Smooth muscle cell (in vitro differentiated cells): Measurements from ENCODE around the gene TNFAIP2. TPM values are rescaled to one million over a fixed set of nuclear protein-coding genes. Genes with fewer than 3 reads are reported as not detected.

ENCODE experiments used
- DNase-seq: peaks from one replicate; lab custom pipeline; 2025; ENCODE audit not compliant: unreplicated experiment; lab: John Stamatoyannopoulos, UW
- H2AFZ ChIP-seq: fragments of 200-600 bp; sonication (generic); 2 replicates; pipeline ENCODE4 v1.6.0; 2016; ENCODE audit warnings: antibody characterized with exemption, low read depth, mild to moderate bottlenecking
- H3F3A ChIP-seq: fragments of 200-600 bp; sonication (generic); 2 replicates; pipeline ENCODE4 v1.6.0; 2017; ENCODE audit warnings: antibody characterized with exemption, low read depth
- H3K27ac ChIP-seq: fragments of 200-600 bp; sonication (generic); 2 replicates; pipeline ENCODE4 v1.5.1; 2016; ENCODE audit warnings: low read depth, mild to moderate bottlenecking
- H3K27me3 ChIP-seq: fragments of 200-600 bp; sonication (generic); 2 replicates; pipeline ENCODE4 v1.6.1; 2016; ENCODE audit warnings: low read depth, mild to moderate bottlenecking
- H3K36me3 ChIP-seq: fragments of 200-600 bp; sonication (generic); 2 replicates; pipeline ENCODE4 v1.5.1; 2016; ENCODE audit warnings: low read depth
- H3K4me1 ChIP-seq: fragments of 200-600 bp; sonication (generic); 2 replicates; pipeline ENCODE4 v1.5.1; 2016; ENCODE audit warnings: low read depth
- H3K4me2 ChIP-seq: fragments of 200-600 bp; sonication (generic); 2 replicates; pipeline ENCODE4 v1.6.0; 2016; ENCODE audit warnings: mild to moderate bottlenecking
- H3K4me3 ChIP-seq: fragments of 200-600 bp; sonication (generic); 2 replicates; pipeline ENCODE4 v1.5.1; 2016; ENCODE audit warnings: mild to moderate bottlenecking
- H3K79me2 ChIP-seq: fragments of 200-600 bp; sonication (generic); 2 replicates; pipeline ENCODE4 v1.6.0; 2016; ENCODE audit warnings: low read depth, mild to moderate bottlenecking
- H3K9ac ChIP-seq: fragments of 200-600 bp; sonication (generic); 2 replicates; pipeline ENCODE4 v1.6.0; 2016; ENCODE audit warnings: low read depth
- H3K9me3 ChIP-seq: fragments of 200-600 bp; sonication (generic); replicated peaks from 2 replicates; pipeline ENCODE4 v1.5.1; 2016; ENCODE audit warnings: low read depth
- H4K20me1 ChIP-seq: fragments of 200-600 bp; sonication (generic); 2 replicates; pipeline ENCODE4 v1.6.0; 2016; ENCODE audit warnings: low read depth
- CTCF ChIP-seq: fragments of 200-600 bp; sonication (generic); IDR thresholded peaks from 2 replicates; pipeline ENCODE4 v1.5.1; 2017; ENCODE audit warnings: borderline replicate concordance, mild to moderate bottlenecking, antibody characterized with exemption; ENCODE audit not compliant: insufficient read depth, poor library complexity, severe bottlenecking
- WGBS: methylation state at CpG from one replicate; pipeline ENCODE4 v1.1.7; 2016; ENCODE audit warnings: low lambda C conversion rate; 5-methylcytosine and 5-hydroxymethylcytosine counted together
- polyA plus RNA-seq: library from polyadenylated mRNA; unstranded; fragments of >200 nt; fragmentation: Nextera tagmentation; extraction: Ambion mirVana; gene quantifications from 2 replicates; pipeline ENCODE4 v1.2.1, GENCODE V29; 2016
- total RNA-seq: library from RNA; depleted of rRNA; stranded (reverse); fragments of >200 nt; gene quantifications from 2 replicates; pipeline ENCODE4 v1.2.3, GENCODE V29; 2014

Gene TNFAIP2
- total and polyA plus RNA-seq, 2 experiments from 2014 or later: 35.7 to 76.5 TPM

GRCh38 chr14:103179094-103179493, 55.8 kb downstream of the TNFAIP2 start:
- no peaks in the 10 kb centered on the region for H3K36me3 ChIP-seq
- no peak overlapping the region for H3K9ac ChIP-seq
- no peak overlapping the region for H3K27ac ChIP-seq
- no peak for DNase-seq
- WGBS: 67% methylated on average over 5 of the region's 5 CpGs
- no peak overlapping the region for H2AFZ ChIP-seq
- no peak overlapping the region for H3K4me2 ChIP-seq
- no peaks in the 10 kb centered on the region for H3F3A ChIP-seq
- no peaks in the 10 kb centered on the region for H3K9me3 ChIP-seq
- H4K20me1 ChIP-seq: no peaks in the 10 kb centered on the region
- TF ChIP-seq CTCF: no peak
- H3K4me3 ChIP-seq: no peak overlapping the region
- no peaks in the 10 kb centered on the region for H3K79me2 ChIP-seq
- no peaks in the 10 kb centered on the region for H3K27me3 ChIP-seq
- no peaks in the 10 kb centered on the region for H3K4me1 ChIP-seq

- no peak overlapping the region for H3K4me2 ChIP-seq
- DNase-seq: no peak
- H3K9ac ChIP-seq: no peak overlapping the region
- no peaks in the 10 kb centered on the region for H4K20me1 ChIP-seq
- H3K9me3 ChIP-seq: no peaks in the 10 kb centered on the region
- H3K36me3 ChIP-seq: no peaks in the 10 kb centered on the region
- no peaks in the 10 kb centered on the region for H3K79me2 ChIP-seq
- TF ChIP-seq CTCF: no peak
- no peak overlapping the region for H2AFZ ChIP-seq
- no peaks in the 10 kb centered on the region for H3K27me3 ChIP-seq
- WGBS: 48% methylated on average over 5 of the region's 5 CpGs
- H3F3A ChIP-seq: no peaks in the 10 kb centered on the region
- no peak overlapping the region for H3K27ac ChIP-seq
- H3K4me3 ChIP-seq: no peak overlapping the region
- no peaks in the 10 kb centered on the region for H3K4me1 ChIP-seq
Measured at GRCh38 chr14:103180331-103180730, 57.1 kb downstream of the TNFAIP2 start.

- Histone ChIP-seq H3K79me2 (no peaks in the 10 kb centered on the region), H3K9ac (no peak overlapping the region), H3K27me3 (no peaks in the 10 kb centered on the region), H3K27ac (no peak overlapping the region), H3K4me3 (no peak overlapping the region), H3K9me3 (no peaks in the 10 kb centered on the region), H3F3A (no peaks in the 10 kb centered on the region), H3K4me1 (no peaks in the 10 kb centered on the region), H3K36me3 (no peaks in the 10 kb centered on the region), H3K4me2 (no peak overlapping the region), H4K20me1 (no peaks in the 10 kb centered on the region), H2AFZ (no peak overlapping the region)
- 90% methylated on average over 12 of the region's 12 CpGs for WGBS
- no peak for DNase-seq
- no peak for TF ChIP-seq CTCF
Measured at GRCh38 chr14:103184046-103184445, 60.8 kb downstream of the TNFAIP2 start.
